Gastrocnemius medialis (tissue), 4 donors: ENCODE results near the gene BPIFB6.

ENCODE experiments used
- CTCF ChIP-seq, 5 experiments: fragments of 450-650 bp in 3 of 5; fragments of 200-600 bp in 2 of 5; sonication (generic) in 2 of 5; IDR thresholded peaks in 4 of 5; conservative IDR thresholded peaks in 1 of 5; 1 replicate in 4 of 5; 2 replicates in 1 of 5; pipeline ENCODE4 v1.5.1; 2016 to 2019; ENCODE audit warnings: antibody characterized with exemption in 5 of 5, mild to moderate bottlenecking in 3 of 5, moderate library complexity in 3 of 5
- POLR2A ChIP-seq, 2 donors: fragments of 450-650 bp; IDR thresholded peaks; one replicate each; pipeline ENCODE4 v1.6.1; 2017; ENCODE audit warnings: antibody characterized with exemption in 2 of 2, mild to moderate bottlenecking in 2 of 2, moderate library complexity in 2 of 2

GRCh38 chr20:33010674-33011449 lies 20.6 kb upstream of the BPIFB6 start:
- TF ChIP-seq POLR2A (IDR thresholded peaks at IDR 0.05) = no peak
- no peak for TF ChIP-seq CTCF (IDR thresholded peaks at IDR 0.05 in 4 of 5, conservative IDR thresholded peaks at IDR 0.05 in 1 of 5)
